OCI-LY1 (cell line): Measurements from ENCODE around the gene SPACA7.

Experiments
- EZH2 ChIP-seq: fragments of 200-600 bp; sonication (generic), shearing (Covaris generic); IDR thresholded peaks from 2 replicates; pipeline ENCODE4 v1.8.0; 2017; ENCODE audit warnings: borderline replicate concordance, mixed run types, mild to moderate bottlenecking, antibody characterized with exemption, low read length, moderate library complexity, mixed read lengths
- TF ChIP-seq, protein P1 (sequence below): fragments of 200-600 bp; sonication (generic), shearing (Covaris generic); IDR thresholded peaks from 2 replicates; pipeline ENCODE4 v1.5.1; 2017; ENCODE audit warnings: mild to moderate bottlenecking, antibody characterized with exemption, low read length, moderate library complexity, mixed read lengths

DNA sequence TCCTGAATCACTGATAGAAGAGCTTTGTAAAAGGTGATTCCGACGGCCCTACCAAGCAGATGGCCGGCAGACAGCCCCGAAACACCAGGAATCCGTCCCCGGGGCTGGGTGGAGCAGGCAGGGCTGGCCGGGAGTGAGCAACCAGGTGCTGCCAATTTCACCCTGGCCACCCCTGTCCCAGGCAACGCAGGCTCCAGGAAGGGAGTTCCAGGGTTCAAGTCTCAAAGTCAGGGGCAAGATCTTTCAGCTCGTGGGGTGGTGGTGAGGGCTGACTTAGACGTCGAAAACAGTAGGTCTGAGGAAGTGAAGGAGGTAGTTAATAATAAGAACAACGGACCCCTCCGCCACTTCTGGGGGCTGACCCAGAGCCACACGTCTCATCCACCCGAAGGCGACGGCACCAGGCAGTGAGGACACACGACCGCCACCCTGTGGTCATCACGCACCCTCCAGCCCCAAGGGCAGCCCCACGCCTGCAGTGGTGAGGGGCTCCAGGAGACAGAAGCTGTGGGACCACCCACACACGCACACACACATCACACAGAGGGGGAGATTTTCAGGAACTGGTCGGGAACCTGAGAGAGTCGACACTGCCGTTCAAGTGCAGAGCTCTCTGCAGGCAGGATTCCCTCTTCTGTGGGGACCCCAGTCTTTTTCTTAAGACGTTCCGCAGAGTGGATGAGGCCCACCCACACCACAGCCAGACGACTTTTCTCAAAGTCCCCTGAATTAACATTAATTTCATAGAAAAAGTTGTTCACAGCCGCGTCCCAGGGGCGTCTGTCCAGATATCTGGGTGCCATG lies 67.2 kb downstream of the SPACA7 start:
- TF ChIP-seq, protein P1, sequence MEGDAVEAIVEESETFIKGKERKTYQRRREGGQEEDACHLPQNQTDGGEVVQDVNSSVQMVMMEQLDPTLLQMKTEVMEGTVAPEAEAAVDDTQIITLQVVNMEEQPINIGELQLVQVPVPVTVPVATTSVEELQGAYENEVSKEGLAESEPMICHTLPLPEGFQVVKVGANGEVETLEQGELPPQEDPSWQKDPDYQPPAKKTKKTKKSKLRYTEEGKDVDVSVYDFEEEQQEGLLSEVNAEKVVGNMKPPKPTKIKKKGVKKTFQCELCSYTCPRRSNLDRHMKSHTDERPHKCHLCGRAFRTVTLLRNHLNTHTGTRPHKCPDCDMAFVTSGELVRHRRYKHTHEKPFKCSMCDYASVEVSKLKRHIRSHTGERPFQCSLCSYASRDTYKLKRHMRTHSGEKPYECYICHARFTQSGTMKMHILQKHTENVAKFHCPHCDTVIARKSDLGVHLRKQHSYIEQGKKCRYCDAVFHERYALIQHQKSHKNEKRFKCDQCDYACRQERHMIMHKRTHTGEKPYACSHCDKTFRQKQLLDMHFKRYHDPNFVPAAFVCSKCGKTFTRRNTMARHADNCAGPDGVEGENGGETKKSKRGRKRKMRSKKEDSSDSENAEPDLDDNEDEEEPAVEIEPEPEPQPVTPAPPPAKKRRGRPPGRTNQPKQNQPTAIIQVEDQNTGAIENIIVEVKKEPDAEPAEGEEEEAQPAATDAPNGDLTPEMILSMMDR, result no peak
- TF ChIP-seq EZH2, result no peak
